GM21737 (cell line): ENCODE data around the gene TMEM87B.
"Not testable (repeated sequence)": the region's sequence is repeated elsewhere in the genome, so short reads cannot be mapped to it uniquely, and the experiment has no call there.

Experiments
- ATAC-seq: cut with Tn5 transposase; IDR thresholded peaks from one replicate; pipeline ENCODE4 v1.9.1; 2021; ENCODE audit warnings: mild to moderate bottlenecking, moderate library complexity; ENCODE audit not compliant: unreplicated experiment

Gene TMEM87B

GRCh38 chr2:112113354-112113753 is 58.3 kb downstream of the TMEM87B start:
- not testable (repeated sequence) for ATAC-seq

- no peak for ATAC-seq
Observed at GRCh38 chr2:112118148-112118547, 63.1 kb downstream of the TMEM87B start.

- ATAC-seq: no peak
Observed at GRCh38 chr2:112121682-112122254, 66.7 kb downstream of the TMEM87B start.

DNA sequence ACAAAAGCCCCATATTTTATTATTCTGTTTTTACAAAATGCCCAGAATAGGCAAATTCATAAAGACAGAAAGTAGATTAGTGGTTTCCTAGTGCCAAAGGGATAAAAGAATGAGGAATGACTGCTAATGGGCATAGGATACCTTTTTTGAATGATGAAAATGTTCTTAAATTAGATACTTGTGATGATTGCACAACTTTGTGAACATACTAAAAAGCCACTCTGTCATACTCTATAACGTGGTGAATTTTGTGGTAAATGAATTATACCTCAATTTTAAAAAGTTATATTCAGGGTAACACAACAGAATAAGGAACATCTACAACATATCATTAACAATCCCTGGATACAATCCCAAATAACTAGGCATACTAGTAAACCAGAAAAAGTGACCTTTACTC is 74.0 kb downstream of the TMEM87B start:
- ATAC-seq: no peak

GRCh38 chr2:112133344-112133743 is 78.3 kb downstream of the TMEM87B start:
- ATAC-seq: no peak

GRCh38 chr2:112134120-112134519 is 79.1 kb downstream of the TMEM87B start:
- ATAC-seq: no peak

GRCh38 chr2:112136096-112136495 is 81.0 kb downstream of the TMEM87B start:
- ATAC-seq: no peak

DNA sequence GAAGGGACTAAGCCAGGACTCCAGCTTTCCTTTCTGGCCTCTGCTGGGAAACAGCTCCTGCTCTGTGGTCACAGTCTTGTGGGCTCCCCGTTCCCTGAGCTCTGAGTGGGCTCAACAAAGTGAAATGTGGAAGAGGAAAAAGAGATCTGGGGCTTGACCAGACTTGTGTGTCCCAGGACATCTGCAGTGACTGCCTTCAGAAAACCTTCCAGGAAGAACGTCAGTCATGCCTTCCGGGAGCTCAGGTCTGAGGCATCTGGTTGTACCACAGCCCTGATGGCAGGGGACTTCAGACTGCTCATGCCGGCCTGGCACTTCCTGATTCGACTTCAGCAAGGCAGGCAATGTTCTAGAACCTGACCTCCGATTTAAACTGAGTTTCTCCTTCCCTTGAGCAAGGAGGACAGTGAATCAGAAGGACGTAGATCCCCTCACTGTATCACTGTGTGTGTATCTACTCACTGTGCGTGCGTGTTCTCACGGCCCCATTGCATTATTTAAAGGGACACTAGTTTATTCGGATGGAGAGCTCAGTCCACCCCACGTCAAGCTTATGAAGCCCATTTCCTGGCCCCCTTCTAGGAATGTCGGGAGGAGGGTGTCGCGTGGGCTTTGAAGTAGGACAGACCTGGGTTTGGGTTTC is 82.6 kb downstream of the TMEM87B start:
- ATAC-seq: no peak

DNA sequence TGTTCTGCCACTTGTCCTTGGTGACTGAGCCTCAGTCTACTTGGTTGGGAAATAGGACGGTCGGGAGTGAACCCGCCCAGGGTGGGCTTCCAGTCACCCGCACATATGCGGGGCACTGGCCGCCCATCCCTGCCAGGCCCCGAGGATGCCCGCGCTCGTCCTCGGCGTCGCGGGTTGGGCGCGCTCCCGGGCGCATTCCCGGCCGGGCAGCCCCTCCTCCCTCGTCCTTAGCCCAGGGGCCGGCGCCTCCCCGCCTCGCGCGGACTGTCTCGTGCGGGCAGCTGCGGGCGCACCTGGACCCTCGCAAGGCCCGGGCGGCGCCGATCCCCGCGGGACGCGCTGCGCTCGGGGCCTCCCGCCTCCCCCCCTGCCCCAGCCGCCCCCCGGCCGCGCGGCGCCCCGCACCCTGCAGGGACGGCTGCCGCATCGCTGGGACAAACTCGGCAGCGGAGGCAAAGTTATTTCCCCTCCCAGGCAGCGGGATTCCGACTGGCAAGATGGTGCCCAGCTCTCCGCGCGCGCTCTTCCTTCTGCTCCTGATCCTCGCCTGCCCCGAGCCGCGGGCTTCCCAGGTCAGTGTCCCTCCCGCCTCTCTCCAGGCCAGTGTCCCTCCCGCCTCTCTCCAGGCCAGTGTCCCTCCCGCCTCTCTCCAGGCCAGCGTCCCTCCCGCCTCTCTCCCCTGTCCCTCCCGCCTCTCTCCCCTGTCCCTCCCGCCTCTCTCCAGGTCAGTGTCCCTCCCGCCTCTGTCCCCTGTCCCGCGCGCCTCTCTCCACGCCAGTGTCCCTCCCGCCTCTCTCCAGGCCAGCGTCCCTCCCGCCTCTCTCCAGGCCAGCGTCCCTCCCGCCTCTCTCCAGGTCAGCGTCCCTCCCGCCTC is 83.3 kb downstream of the TMEM87B start, which contains the start of gene FBLN7:
FBLN7 (plus strand) TSS at position 227 of the 874 bp plus-strand sequence; CDS start at position 498, 271 bp downstream.
- no peak for ATAC-seq

- not testable (repeated sequence) for ATAC-seq
Observed at GRCh38 chr2:112139033-112139614, 84.1 kb downstream of the TMEM87B start.

DNA sequence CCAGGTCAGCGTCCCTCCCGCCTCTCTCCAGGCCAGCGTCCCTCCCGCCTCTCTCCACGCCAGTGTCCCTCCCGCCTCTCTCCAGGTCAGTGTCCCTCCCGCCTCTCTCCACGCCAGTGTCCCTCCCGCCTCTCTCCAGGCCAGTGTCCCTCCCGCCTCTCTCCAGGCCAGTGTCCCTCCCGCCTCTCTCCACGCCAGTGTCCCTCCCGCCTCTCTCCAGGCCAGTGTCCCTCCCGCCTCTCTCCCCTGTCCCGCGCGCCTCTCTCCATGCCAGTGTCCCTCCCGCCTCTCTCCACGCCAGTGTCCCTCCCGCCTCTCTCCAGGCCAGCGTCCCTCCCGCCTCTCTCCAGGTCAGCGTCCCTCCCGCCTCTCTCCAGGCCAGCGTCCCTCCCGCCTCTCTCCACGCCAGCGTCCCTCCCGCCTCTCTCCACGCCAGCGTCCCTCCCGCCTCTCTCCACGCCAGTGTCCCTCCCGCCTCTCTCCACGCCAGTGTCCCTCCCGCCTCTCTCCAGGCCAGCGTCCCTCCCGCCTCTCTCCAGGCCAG is 84.7 kb downstream of the TMEM87B start:
- ATAC-seq: not testable (repeated sequence)

- ATAC-seq: no peak
Observed at GRCh38 chr2:112140205-112140802, 85.2 kb downstream of the TMEM87B start.

- ATAC-seq: no peak
Observed at GRCh38 chr2:112140899-112141625, 86.0 kb downstream of the TMEM87B start.

GRCh38 chr2:112141626-112142007 is 86.5 kb downstream of the TMEM87B start:
- ATAC-seq: no peak

GRCh38 chr2:112142525-112143078 is 87.5 kb downstream of the TMEM87B start:
- ATAC-seq: no peak

DNA sequence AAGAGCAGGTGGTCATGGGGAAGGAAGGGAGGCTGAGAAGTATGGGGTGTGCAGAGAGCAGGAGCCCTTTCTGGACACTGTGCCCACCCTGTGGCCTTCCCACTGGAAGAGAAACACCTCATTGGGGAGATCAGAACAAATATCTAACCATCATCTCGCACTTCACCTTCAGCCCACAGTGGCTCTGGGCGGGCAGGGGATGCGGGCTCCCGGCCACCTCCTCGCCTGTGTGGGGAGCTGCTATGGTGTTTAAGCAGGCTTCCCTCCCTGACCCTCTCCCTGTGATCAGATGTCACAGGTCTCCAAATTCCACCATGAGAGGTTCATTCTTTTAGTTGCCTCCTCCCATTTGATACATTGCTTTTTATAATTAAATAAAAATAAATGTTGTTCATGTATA is 88.1 kb downstream of the TMEM87B start:
- no peak for ATAC-seq

DNA sequence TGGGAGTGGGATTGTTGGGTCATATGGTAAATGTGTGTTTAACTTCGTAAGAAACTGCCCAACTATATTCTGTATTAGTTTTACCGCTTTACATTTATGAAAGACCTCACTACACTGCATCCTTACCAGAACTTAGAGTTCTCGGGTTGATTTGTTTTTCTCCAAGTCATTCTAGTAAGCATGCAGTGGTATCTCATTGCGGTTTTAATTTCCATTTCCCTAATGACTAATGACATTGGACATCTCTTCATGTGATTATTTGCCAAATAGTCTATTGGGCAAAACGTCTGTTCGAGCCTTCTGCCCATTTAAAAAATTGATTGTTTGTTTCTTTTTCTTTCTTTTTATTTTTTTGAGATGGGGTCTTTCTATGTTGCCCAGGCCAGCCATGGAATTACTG is 89.9 kb downstream of the TMEM87B start:
- ATAC-seq: no peak

DNA sequence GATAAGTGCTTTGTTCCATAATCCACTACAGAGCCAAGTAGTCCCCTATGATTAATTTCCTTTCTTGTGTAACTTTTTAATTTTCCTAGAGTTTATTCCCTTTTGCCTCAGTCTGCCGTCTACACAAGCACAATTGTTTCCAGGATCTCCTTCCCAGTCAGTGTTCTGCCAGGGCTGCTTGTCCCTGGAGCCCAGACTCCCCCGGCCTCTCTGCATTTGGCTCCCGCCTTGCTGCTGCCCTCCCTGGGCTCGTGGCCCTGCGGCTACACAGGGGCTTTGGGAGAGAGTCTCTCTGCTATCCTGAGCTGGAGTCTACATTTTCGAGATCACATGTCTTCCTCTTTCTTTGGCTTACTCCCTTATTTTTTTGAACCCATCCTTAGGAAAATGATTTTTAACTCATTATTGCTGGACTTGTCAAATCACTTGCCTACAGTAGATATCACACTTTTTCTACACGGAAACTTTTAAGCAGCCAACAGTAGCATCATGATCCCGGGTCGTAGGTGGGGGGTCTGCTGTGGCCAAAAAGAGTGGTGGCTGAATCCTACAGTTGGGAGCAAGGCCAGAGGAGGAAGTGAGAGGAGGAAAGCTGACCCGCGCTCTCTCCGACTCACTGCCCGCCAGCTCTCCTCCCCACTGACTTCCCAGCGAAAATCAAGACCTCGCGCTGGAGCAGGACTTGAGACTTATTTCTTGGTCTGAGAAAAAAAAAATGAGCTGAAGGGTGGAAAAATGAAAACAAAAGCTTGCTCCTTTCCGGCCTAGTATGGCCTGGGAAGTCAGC is 92.5 kb downstream of the TMEM87B start:
- no peak for ATAC-seq

- ATAC-seq: no peak
Observed at GRCh38 chr2:112148477-112148876, 93.4 kb downstream of the TMEM87B start.
